GM15510 (cell line): Measurements from ENCODE around the gene MRPS26.

Experiments
- POLR2A ChIP-seq: IDR thresholded peaks from 3 replicates; pipeline ENCODE4 v1.6.1; 2011; ENCODE audit warnings: borderline replicate concordance; ENCODE audit not compliant: insufficient read length; ENCODE audit errors: extremely low read depth

The MRPS26 gene

DNA sequence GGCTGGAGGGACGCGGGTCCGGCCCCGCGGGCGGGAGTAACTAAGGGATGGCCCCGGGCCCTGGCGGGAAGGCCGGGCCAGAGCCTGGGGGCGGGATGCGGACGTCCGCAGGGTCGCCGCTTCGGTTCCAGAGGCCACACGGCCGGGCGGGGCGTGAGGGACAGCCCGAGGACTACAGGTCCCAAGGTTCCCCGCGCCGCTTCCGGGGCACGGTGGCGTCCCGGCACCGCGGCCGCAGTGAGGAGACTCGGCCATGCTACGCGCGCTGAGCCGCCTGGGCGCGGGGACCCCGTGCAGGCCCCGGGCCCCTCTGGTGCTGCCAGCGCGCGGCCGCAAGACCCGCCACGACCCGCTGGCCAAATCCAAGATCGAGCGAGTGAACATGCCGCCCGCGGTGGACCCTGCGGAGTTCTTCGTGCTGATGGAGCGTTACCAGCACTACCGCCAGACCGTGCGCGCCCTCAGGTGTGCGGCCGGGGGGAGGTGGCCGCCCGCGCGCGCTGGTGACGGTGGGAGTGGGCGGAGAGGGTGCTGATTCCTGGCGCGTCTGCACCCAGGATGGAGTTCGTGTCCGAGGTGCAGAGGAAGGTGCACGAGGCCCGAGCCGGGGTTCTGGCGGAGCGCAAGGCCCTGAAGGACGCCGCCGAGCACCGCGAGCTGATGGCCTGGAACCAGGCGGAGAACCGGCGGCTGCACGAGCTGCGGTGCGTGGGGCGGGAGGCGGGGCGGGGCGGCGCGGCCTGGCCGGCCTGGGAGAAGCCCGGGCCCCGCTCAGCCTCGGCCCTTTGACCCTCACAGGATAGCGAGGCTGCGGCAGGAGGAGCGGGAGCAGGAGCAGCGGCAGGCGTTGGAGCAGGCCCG is at the start of gene MRPS26:
Gene MRPS26 (plus strand): TSS at position 237 of the 861 bp plus-strand sequence. CDS start 17 bp downstream, at position 254.
- TF ChIP-seq POLR2A = peak; percentile 84

DNA sequence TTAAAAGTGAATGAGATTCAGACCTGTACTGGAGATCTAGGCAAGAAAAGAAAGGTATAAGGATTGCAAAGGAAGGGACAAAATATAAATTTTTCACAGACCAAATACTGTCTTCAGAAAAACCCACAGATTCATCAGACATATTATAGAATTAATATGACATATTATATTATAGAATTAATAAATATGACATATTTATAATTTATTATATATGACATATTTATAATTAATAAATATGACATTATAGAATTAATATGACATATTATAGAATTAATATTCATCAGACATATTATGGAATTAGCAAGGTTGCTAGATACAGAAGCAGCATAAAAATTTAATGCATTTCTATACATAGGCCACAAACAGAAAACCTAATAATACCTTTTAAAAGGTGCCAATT is 47.1 kb upstream of the MRPS26 start:
- no peak for TF ChIP-seq POLR2A

- TF ChIP-seq POLR2A = no peak
Observed at GRCh38 chr20:3000852-3001523, 44.9 kb upstream of the MRPS26 start.

DNA sequence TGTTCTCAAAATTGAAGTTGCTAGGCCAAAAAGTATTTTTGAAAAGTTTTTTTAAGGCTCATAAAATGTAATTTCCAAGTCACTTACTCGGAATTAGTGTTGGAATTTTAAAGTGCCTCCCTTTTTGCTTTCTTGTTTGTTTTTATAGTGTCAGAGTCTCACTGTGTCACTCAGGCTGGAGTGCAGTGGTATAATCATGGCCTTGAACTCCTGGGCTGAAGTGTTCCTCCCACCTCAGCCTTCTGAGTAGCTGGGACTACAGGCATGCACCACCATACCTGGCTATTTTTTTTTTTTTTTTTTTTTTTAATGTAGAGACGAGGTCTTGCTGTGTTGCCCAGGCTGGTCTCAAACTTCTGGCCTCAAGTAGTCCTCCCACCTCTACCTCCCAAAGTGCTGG is 42.4 kb upstream of the MRPS26 start:
- TF ChIP-seq POLR2A = no peak

DNA sequence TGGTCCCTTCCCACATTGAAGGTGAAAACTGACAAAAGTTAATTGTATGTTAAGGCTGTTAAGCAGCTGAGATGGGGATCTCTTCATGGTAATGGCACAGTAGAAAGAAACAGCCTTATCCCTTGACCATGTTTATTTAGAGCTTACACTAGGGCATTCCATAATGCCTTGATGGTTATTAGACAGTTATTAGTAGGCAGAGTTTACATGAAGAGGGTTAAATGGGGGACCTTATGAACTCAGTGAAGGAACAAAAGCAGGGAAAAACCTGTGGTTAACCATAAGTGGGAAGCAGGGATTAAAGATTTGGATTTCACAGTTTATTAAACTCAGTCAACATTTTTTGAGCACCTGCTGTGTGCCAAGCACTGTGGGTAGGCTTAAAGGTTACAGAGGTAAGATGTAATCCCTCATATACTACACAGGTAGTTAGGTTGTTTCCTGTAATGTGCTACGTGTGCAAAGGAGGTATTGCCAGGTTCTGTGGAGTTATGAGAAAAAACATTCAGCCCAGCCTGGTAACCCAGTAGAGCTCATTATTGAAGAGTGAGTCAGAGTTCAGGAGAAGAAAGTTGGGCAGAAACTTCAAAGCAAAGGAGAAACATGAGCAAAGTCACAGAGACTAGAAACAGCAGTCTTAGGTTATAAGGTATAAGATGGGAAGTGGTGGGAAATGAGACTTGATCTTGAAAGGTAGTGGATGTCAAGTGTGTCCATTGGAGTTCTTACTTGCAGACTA is 34.7 kb upstream of the MRPS26 start:
- TF ChIP-seq POLR2A = no peak

DNA sequence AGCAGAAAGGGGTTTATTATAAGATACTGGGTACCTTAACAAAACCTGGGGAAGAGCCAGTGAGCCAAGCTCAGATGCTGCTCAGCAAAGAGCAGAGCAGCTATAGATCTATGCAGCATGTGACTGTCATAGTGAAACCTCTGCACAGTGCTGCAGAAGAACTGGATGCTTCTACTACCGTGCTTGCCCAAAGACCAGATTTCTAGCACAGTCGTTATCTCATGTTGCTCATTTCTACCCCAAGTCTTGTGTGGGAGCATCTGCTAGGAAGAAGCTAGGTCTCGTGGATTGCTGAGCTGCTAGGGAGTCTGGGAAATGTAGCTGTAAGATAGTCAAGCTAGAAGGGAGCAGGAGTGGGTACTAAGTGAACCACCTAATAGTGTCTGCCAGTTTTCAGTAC is 34.1 kb upstream of the MRPS26 start:
- TF ChIP-seq POLR2A = no peak

DNA sequence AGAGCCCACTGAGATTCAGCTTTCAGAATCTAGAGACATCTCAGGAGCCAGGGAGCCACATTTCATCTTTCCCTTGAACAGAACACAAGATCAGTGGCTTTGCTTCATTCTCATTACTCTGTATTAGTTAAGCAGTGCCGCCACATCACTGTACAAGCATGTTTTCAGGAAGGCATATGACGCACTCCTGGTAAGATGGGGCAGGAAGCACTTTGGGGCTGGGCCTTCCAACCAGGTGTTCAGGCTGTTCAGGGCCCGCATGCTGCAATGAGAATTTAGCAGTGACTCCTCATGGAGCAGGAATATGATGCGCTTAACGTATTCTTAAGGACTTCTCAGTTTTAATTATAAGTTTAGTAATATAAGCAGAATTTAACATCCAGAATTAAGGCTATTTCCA is 32.1 kb upstream of the MRPS26 start:
- TF ChIP-seq POLR2A = no peak

DNA sequence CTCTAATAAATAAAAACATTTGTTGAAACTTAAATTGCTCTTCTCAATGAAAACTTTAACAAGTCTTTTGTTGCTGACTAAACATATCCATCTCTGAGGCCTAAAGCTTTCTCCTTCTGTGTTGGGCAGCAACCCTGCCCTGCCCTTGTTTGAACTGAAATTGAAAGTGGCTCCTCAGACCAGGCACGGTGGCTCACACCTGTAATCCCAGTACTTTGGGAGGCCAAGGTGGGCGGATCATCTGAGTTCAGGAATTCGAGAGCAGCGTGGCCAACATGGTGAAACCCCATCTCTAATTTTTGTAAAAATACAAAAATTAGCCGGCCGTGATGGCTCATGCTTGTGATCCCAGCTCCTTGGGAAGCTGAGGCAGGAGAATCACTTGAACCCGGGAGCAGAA is 31.7 kb upstream of the MRPS26 start:
- no peak for TF ChIP-seq POLR2A

GRCh38 chr20:3014662-3015061 is 31.2 kb upstream of the MRPS26 start:
- TF ChIP-seq POLR2A = no peak

GRCh38 chr20:3021327-3021726 is 24.5 kb upstream of the MRPS26 start:
- no peak for TF ChIP-seq POLR2A

DNA sequence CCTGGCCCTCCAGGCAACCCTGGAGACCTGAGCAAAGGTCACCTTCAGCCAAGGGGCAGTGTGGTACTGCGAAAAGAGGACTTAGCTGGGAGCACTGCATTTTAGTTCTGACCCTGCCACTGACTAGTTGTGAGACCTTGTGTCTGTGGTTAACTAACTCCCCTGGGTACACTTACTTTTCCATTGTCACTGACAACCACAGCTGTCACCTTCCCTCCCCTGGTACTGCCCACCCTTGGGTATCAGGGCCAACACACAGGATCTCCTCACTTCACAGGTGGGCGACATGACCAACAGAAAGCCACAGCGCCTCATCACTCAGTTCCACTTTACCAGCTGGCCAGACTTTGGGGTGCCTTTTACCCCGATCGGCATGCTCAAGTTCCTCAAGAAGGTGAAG is 24.1 kb upstream of the MRPS26 start:
- no peak for TF ChIP-seq POLR2A

GRCh38 chr20:3027987-3028386 is 17.9 kb upstream of the MRPS26 start:
- no peak for TF ChIP-seq POLR2A

- TF ChIP-seq POLR2A = no peak
Observed at GRCh38 chr20:3031524-3032147, 14.2 kb upstream of the MRPS26 start.

- TF ChIP-seq POLR2A = no peak
Observed at GRCh38 chr20:3032624-3033023, 13.2 kb upstream of the MRPS26 start.

- TF ChIP-seq POLR2A = no peak
Observed at GRCh38 chr20:3037654-3038053, 8.2 kb upstream of the MRPS26 start.

- TF ChIP-seq POLR2A = no peak
Observed at GRCh38 chr20:3038454-3038853, 7.4 kb upstream of the MRPS26 start.

DNA sequence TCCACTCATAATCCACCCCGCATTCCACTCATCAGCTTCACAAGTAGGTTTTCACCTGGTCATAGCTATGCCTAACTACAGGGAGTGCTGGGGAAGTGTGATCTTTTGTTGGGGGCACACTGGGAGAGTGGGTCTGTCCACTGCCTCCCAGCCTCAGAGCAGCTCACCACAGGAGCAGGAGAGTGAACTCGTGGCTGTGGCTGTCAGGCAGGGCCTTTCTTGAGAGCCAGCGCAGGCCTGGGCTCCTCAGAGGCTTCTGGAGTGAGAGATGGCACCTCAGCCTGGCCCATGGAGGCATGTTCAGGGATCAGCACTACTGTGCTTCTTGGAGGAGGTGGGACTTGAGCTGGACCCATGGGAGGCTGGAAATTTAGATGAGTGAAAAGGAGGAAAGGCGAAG is 6.4 kb upstream of the MRPS26 start:
- TF ChIP-seq POLR2A = no peak
